ENCODE measurements around the gene SCO2.
A peak's percentile ranks its signal among the peaks of the same experiment; 100 is the strongest.

The SCO2 gene

DNA sequence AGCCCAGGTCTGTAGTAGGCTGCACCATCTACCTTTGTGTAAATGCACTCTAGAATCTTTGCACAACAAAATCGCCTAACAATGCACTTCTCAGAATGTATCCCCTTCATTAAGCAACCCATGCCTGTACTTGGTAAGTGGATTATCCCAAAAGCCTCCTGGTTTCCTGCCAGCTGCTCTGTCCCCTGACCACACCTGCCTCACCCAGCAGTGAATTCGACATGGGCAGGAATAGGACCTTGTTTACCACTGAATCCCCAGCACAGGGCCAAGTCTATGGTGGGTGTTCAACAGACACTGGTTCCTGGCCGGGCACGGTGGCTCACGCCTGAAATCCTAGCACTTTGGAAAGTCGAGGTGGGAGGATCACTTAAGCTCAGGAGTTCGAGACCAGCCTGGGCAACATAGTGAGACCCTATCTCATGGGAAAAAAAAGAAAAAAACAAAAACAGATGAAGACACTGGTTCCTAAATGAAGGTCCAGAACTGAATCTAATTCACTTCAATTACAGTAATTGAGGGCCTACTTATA is 42.4 kb upstream of the SCO2 start:
- Histone ChIP-seq H3K36me3 (ENCODE audit: control insufficient read depth, insufficient read depth, low read length) (peaks cover 51% of the 10 kb centered on the region), H3K27me3 (ENCODE audit: control insufficient read depth, insufficient read depth, low read length) (peaks cover 7% of the 10 kb centered on the region; the same call in 1 of the 2 replicates), H3K9me3 (ENCODE audit: control insufficient read depth, insufficient read depth, low read length) (no peaks in the 10 kb centered on the region), H3K9ac (ENCODE audit: low read depth, low read length) (no peak overlapping the region), H3K4me1 (ENCODE audit: control insufficient read depth, insufficient read depth, low read length) (no peaks in the 10 kb centered on the region), H3K4me3 (ENCODE audit: low read depth, low read length) (no peak overlapping the region), H3K27ac (ENCODE audit: low read depth, low read length) (no peak overlapping the region)

DNA sequence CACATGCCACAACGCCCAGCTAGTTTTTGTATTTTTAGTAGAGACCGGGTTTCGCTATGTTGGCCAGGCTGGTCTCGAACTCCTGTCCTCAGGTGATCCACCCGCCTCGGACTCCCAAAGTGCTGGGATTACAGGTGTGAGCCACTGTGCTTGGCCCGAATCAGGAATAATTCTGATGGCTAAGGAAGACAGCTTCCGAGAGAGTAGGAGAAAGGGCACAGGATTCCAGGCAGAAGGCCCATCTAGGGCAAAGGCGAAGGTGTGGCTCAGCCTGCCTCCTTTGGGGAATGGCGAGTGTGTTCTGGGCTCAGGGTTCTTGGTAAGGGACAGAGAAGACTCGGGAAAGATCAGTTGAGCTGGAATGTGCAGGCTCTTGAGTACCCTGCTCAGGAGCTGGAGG is 38.9 kb upstream of the SCO2 start:
- Histone ChIP-seq H3K27ac (ENCODE audit: low read depth, low read length) (no peak overlapping the region), H3K9ac (ENCODE audit: low read depth, low read length) (no peak overlapping the region), H3K36me3 (ENCODE audit: control insufficient read depth, insufficient read depth, low read length) (peaks cover 16% of the 10 kb centered on the region), H3K9me3 (ENCODE audit: control insufficient read depth, insufficient read depth, low read length) (no peaks in the 10 kb centered on the region), H3K27me3 (ENCODE audit: control insufficient read depth, insufficient read depth, low read length) (peaks cover 7% of the 10 kb centered on the region; the same call in 1 of the 2 replicates), H3K4me3 (ENCODE audit: low read depth, low read length) (no peak overlapping the region), H3K4me1 (ENCODE audit: control insufficient read depth, insufficient read depth, low read length) (no peaks in the 10 kb centered on the region)

DNA sequence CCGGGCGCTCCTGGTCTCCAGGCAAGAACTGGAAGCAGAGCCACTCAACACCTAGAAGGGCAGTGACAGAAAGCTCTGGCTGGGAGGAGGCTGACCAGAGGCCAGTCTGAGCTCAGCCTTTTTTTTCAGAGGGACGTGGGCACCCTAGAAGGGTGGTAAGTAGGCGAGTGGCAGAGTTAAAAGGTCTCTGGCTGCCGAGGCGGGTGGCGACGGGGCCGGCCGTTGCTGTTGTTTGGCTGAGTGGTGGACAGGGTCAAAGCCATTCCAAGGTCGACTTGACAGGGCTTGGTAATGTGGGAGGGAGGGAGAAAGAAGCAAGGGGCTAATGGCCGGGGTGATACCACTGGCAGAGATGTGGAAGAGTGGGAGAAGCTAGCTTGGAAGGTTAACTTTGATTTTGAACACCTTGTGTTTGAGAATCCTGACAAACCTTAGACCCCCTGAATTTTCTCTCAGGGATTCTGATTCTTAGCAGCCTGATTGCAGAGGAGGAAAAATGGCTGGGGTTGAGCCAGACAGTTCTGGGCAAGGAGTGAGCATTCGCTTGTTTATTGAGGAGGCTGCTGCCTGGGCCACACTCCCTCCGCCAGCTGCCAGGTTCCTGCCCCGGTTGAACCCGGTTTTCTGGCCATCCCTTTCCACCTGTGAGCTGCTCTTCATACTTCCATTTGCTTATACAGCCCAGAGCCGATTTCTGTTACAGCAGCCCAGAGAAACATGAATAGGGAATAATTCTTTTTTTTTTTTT is 38.2 kb upstream of the SCO2 start:
- Histone ChIP-seq H3K36me3 (ENCODE audit: control insufficient read depth, insufficient read depth, low read length) (peaks cover 9% of the 10 kb centered on the region), H3K4me1 (ENCODE audit: control insufficient read depth, insufficient read depth, low read length) (no peaks in the 10 kb centered on the region), H3K9ac (ENCODE audit: low read depth, low read length) (no peak overlapping the region; the same call in 1 of the 2 replicates), H3K27ac (ENCODE audit: low read depth, low read length) (no peak overlapping the region), H3K27me3 (ENCODE audit: control insufficient read depth, insufficient read depth, low read length) (peaks cover 7% of the 10 kb centered on the region; the same call in 1 of the 2 replicates), H3K9me3 (ENCODE audit: control insufficient read depth, insufficient read depth, low read length) (no peaks in the 10 kb centered on the region), H3K4me3 (ENCODE audit: low read depth, low read length) (peak overlapping the region; percentile 96)

DNA sequence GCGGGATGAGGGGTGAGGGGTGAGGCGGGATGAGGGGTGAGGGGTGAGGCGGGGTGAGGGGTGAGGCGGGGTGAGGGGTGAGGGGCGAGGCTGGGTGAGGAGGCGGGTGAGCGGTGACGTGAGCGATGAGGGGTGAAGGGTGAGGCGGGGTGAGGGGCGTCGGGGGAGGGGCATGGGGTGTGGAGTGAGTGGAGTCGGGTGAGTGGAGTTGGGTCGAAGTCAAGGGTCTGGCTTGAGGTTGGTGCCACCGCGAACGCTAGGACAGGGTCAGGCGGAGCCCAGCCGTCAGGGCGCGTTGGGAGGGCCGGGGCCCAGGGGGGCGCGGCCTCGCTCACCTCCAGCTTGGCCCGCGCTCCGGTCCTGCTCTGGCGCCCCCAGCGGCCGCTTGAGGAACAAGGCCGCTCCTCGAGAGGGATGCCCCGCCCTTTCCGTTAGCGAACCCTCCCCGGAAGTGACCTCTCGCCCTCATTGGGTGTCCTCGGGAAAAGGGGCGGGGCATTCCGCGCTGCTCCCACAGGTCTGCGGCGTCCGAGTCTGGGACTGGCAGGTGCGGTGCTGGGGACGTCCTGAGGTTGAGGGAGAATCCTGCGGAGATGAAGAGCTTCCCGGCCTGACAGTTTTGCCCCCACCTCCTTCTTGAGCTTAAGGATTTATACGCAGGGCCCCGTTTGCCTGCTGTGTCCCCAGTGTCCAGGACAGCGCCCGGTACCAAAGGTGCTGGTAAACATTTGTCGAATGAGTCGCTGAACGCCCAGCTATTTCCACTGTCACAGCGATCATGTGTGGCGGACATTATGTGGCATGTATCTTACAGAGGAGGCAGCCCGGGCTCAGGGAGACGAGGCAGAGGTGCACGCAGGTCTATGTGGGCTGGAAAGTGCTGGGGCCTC is 37.4 kb upstream of the SCO2 start, which contains the start of gene SYCE3:
TSS of gene SYCE3 (minus strand) at position 397 of the 890 bp plus-strand sequence. CDS start 6,514 bp downstream, outside the sequence.
- Histone ChIP-seq H3K27ac (ENCODE audit: low read depth, low read length) (no peak within 1 kb of the TSS), H3K9me3 (ENCODE audit: control insufficient read depth, insufficient read depth, low read length) (no peaks in the 10 kb centered on the region), H3K27me3 (ENCODE audit: control insufficient read depth, insufficient read depth, low read length) (peaks cover 7% of the 10 kb centered on the region; the same call in 1 of the 2 replicates), H3K36me3 (ENCODE audit: control insufficient read depth, insufficient read depth, low read length) (peaks cover 3% of the 10 kb centered on the region; the same call in 1 of the 2 replicates), H3K9ac (ENCODE audit: low read depth, low read length) (no peak within 1 kb of the TSS; the same call in 1 of the 2 replicates), H3K4me1 (ENCODE audit: control insufficient read depth, insufficient read depth, low read length) (no peaks in the 10 kb centered on the region), H3K4me3 (ENCODE audit: low read depth, low read length) (peak within 1 kb of the TSS; percentile 96)

DNA sequence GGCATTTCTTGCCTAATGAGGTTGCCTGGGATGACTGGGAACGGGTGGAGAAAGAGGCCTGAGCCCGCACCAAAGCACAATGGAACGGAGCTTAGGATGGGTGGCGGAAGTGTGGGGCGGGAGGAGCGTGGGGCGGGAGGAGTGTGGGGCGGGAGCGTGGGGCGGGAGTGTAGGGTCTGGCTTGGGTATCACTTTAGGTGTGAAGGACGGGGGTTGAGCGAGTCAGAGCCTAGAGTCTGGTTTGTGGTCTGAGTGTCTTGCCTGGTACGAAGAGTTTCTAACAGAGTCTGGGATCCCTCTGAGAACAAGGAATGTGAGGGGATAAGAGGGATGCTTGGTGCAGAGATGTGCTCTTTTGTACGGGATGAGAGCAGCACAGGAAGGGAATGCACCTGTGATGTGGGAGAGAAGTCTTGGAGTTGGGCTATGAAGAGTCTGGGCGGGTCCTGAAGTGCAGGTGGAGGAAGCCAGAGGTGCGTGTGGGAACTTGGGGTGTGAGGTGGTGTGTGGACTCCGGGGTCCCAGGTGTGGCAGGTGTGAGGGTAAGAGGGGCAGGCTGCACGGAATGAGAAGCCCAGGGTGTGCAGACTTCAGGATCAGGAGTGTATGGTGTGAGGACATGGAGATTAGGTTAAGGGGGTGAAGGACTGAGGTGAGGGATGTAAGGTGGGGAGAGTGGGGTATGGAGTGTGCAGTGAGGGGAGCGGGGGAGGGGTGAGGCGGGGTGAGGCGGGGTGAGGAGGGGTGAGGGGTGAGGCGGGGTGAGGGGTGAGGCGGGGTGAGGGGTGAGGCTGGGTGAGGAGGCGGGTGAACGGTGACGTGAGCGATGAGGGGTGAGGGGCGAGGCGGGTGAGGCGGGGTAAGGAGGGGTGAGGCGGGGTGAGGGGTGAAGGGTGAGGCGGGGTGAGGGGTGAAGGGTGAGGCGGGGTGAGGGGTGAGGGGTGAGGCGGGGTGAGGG is 36.3 kb upstream of the SCO2 start:
- Histone ChIP-seq H3K36me3 (ENCODE audit: control insufficient read depth, insufficient read depth, low read length) (no peaks in the 10 kb centered on the region), H3K9ac (ENCODE audit: low read depth, low read length) (no peak overlapping the region), H3K9me3 (ENCODE audit: control insufficient read depth, insufficient read depth, low read length) (no peaks in the 10 kb centered on the region), H3K27me3 (ENCODE audit: control insufficient read depth, insufficient read depth, low read length) (peaks cover 7% of the 10 kb centered on the region; the same call in 1 of the 2 replicates), H3K27ac (ENCODE audit: low read depth, low read length) (no peak overlapping the region), H3K4me1 (ENCODE audit: control insufficient read depth, insufficient read depth, low read length) (no peaks in the 10 kb centered on the region), H3K4me3 (ENCODE audit: low read depth, low read length) (no peak overlapping the region)

DNA sequence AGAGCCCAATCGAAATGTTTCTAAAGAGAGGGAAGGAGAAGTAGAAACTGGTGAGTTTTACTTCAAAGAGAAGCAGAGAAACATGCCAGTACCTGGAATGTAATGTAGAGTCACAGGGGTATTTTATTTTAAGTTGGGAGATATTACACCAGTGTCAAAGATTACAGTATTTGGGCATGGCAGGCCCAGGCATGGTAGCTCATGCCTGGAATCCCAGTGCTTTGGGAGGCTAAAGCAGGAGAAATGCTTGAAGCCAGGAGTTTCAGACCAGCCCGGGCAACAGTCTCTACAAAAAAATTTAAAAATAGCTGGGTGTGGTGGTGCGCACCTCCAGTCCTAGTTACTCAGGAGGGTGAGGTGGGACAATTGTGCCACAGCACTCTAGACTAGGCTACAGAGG is 34.6 kb upstream of the SCO2 start:
- H3K27me3 ChIP-seq (ENCODE audit: control insufficient read depth, insufficient read depth, low read length): peaks cover 7% of the 10 kb centered on the region; the same call in 1 of the 2 replicates
- no peak overlapping the region for H3K9ac ChIP-seq (ENCODE audit: low read depth, low read length)
- no peak overlapping the region for H3K4me3 ChIP-seq (ENCODE audit: low read depth, low read length)
- H3K4me1 ChIP-seq (ENCODE audit: control insufficient read depth, insufficient read depth, low read length): 0 out of 2 replicates have a peak, but pooled peaks cover 3% of the 10 kb centered on the region
- no peaks in the 10 kb centered on the region for H3K9me3 ChIP-seq (ENCODE audit: control insufficient read depth, insufficient read depth, low read length)
- H3K27ac ChIP-seq (ENCODE audit: low read depth, low read length): no peak overlapping the region
- H3K36me3 ChIP-seq (ENCODE audit: control insufficient read depth, insufficient read depth, low read length): no peaks in the 10 kb centered on the region

DNA sequence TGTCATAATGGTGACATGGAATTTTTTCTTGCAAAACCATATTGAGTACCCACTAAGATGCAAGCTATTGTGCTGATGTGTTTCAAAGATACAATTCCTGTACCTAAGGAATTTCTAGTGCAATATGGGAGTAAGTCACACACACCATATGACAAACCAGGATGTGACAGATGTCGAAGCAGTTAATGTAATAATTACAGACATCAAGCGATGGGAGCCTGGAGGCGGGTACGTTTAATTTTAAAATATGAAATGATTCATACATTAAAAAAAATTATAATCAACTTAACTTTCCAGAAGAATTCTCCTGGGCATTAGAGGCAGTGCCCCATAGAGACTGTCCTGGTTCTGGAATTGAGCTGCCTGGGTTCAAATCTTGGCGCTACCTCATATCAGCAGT is 31.3 kb upstream of the SCO2 start:
- no peak overlapping the region for H3K27ac ChIP-seq (ENCODE audit: low read depth, low read length)
- H3K27me3 ChIP-seq (ENCODE audit: control insufficient read depth, insufficient read depth, low read length): no peaks in the 10 kb centered on the region
- H3K9ac ChIP-seq (ENCODE audit: low read depth, low read length): no peak overlapping the region
- 0 out of 2 replicates have a peak, but pooled peaks cover 3% of the 10 kb centered on the region for H3K4me1 ChIP-seq (ENCODE audit: control insufficient read depth, insufficient read depth, low read length)
- no peaks in the 10 kb centered on the region for H3K9me3 ChIP-seq (ENCODE audit: control insufficient read depth, insufficient read depth, low read length)
- no peaks in the 10 kb centered on the region for H3K36me3 ChIP-seq (ENCODE audit: control insufficient read depth, insufficient read depth, low read length)
- no peak overlapping the region for H3K4me3 ChIP-seq (ENCODE audit: low read depth, low read length)

DNA sequence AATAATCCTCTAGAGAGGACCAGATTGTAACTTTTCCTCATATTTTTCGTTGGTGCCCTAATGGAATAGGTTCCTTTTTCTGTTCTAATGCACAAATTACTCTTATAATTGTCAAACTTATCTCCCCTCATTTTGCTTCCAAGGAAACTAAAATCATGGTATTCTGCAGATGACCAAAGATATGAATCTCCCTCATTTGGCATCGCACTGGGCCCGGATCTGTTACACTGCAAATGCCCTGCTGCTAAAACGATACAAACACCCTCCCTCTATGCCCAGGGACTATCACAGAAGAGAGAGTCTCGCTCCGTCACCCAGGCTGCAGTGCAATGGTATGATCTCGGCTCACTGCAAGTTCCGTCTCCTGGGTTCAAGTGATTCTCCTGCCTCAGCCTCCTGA is 27.9 kb upstream of the SCO2 start:
- H3K9me3 ChIP-seq (ENCODE audit: control insufficient read depth, insufficient read depth, low read length): no peaks in the 10 kb centered on the region
- H3K4me1 ChIP-seq (ENCODE audit: control insufficient read depth, insufficient read depth, low read length): 0 out of 2 replicates have a peak, but pooled peaks cover 3% of the 10 kb centered on the region
- no peaks in the 10 kb centered on the region for H3K27me3 ChIP-seq (ENCODE audit: control insufficient read depth, insufficient read depth, low read length)
- no peak overlapping the region for H3K4me3 ChIP-seq (ENCODE audit: low read depth, low read length)
- no peak overlapping the region for H3K9ac ChIP-seq (ENCODE audit: low read depth, low read length)
- H3K27ac ChIP-seq (ENCODE audit: low read depth, low read length): no peak overlapping the region
- no peaks in the 10 kb centered on the region for H3K36me3 ChIP-seq (ENCODE audit: control insufficient read depth, insufficient read depth, low read length)

DNA sequence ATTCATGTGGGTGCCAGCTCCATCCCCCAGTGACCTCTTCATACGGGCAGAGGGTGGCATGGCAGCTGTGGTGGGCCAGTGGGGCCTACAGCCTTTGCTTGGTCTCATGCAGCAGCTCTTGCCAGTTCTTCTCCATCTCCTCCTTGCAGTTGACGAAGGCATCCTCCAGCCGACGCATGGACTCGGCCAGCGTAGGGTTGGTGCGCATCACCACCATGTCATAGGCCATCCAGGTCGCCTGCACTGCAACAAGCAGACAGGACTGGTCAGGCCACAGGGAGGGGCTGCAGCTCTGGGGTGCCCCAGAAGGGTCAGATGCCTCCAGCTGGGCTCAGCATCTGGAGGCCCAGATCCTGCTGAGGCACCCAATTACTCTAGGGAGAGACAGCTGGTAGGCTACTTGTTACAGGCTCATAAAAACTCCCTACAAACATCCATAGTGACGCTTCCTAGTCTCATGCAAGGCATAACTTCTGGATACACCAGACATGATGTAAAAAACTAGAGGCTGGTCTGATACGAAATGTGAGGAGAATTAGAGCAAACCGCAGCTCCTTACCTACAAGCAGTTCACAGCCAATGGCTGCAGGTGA is 25.9 kb upstream of the SCO2 start:
- H3K9me3 ChIP-seq (ENCODE audit: control insufficient read depth, insufficient read depth, low read length): no peaks in the 10 kb centered on the region
- H3K36me3 ChIP-seq (ENCODE audit: control insufficient read depth, insufficient read depth, low read length): no peaks in the 10 kb centered on the region
- no peak overlapping the region for H3K27ac ChIP-seq (ENCODE audit: low read depth, low read length)
- H3K9ac ChIP-seq (ENCODE audit: low read depth, low read length): no peak overlapping the region
- no peaks in the 10 kb centered on the region for H3K27me3 ChIP-seq (ENCODE audit: control insufficient read depth, insufficient read depth, low read length)
- H3K4me1 ChIP-seq (ENCODE audit: control insufficient read depth, insufficient read depth, low read length): 0 out of 2 replicates have a peak, but pooled peaks cover 3% of the 10 kb centered on the region
- H3K4me3 ChIP-seq (ENCODE audit: low read depth, low read length): no peak overlapping the region

DNA sequence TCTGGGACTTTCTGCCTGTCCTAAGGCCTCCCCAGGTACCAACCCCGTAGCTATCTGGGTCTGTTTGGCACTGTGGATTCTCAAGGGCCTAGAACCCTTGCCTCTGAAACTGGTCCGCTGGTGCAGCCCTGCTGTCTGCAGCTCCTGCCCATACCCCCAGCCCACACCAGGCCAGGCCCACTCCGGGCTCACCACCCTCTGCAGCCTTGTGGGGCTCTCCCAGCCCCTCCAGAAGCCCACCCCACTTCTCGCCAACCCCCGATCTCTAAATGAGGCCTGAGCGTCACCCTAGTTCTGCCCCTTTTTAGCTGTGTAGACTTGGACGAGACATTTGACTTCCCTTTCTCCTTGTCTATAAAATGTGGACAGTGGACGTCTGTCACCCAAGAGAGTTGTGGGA is 25.0 kb upstream of the SCO2 start:
- Histone ChIP-seq H3K36me3 (ENCODE audit: control insufficient read depth, insufficient read depth, low read length) (no peaks in the 10 kb centered on the region), H3K9me3 (ENCODE audit: control insufficient read depth, insufficient read depth, low read length) (no peaks in the 10 kb centered on the region), H3K9ac (ENCODE audit: low read depth, low read length) (no peak overlapping the region), H3K27ac (ENCODE audit: low read depth, low read length) (no peak overlapping the region), H3K27me3 (ENCODE audit: control insufficient read depth, insufficient read depth, low read length) (peaks cover 5% of the 10 kb centered on the region), H3K4me1 (ENCODE audit: control insufficient read depth, insufficient read depth, low read length) (0 out of 2 replicates have a peak, but pooled peaks cover 3% of the 10 kb centered on the region), H3K4me3 (ENCODE audit: low read depth, low read length) (no peak overlapping the region)

Data from HUES48 (cell line).